ENCODE measurements around the gene ASCC2. TPM values are rescaled to one million over a fixed set of nuclear protein-coding genes. Genes with fewer than 3 reads are reported as not detected.

Gene ASCC2
- total and polyA plus RNA-seq, 2 of the 4 experiments (the other 2 are of a cell fraction): 40.0 to 62.2 TPM

- no peak for TF ChIP-seq CEBPB (IDR thresholded peaks at IDR 0.05; ENCODE audit: low read depth, low read length)
These were observed 87.2 kb downstream of the ASCC2 start (continued) for GRCh38 chr22:29750559-29751538.

- 83% methylated on average over 1 of the region's 3 CpGs; no CpG with 5 or more reads in 1 of the 2 experiments for WGBS, 2 experiments (ENCODE audit: extremely low coverage in 2 of 2, insufficient read length in 1 of 2)
- dilution Hi-C loops (cut with HindIII; ENCODE audit: low sequenced_read_pairs, unreplicated experiment): no loop called here
- peaks cover 3% of the 10 kb centered on the region; the same call in 1 of the 2 replicates for H3K4me1 ChIP-seq (ENCODE audit: control insufficient read depth, insufficient read depth, low read length)
- no peak overlapping the region for H3K4me3 ChIP-seq (ENCODE audit: insufficient read depth, low read depth, low read length)
- no peak overlapping the region for H3K14ac ChIP-seq (replicated peaks; ENCODE audit: low read depth, low read length)
- H4K5ac ChIP-seq (ENCODE audit: low read depth, low read length): no peak overlapping the region
- peaks cover 10 to 17% of the 10 kb centered on the region in 2 experiments; a peak in 2 of 4 replicates for H3K79me1 ChIP-seq (ENCODE audit: low read depth in 1 of 2, low read length in 2 of 2)
- H2AFZ ChIP-seq (replicated peaks; ENCODE audit: low read length, poor library complexity): no peak overlapping the region
- H4K20me1 ChIP-seq (ENCODE audit: insufficient read depth, low read length): no peaks in the 10 kb centered on the region; the same call in 1 of the 2 replicates
- H3K23ac ChIP-seq (ENCODE audit: low read depth, low read length): no peak overlapping the region
- CTCF ChIA-PET: no interaction called here
- DNase-seq: no peak
- BruUV-seq (replicated peaks): no TSS peak
- H2AK9ac ChIP-seq (replicated peaks; ENCODE audit: low read depth, low read length, poor library complexity): no peak overlapping the region
- no peak overlapping the region for H2BK120ac ChIP-seq (ENCODE audit: low read depth, low read length)
- no peak overlapping the region for H3K4me2 ChIP-seq (ENCODE audit: low read depth, low read length)
- no peak overlapping the region for H3K56ac ChIP-seq (ENCODE audit: extremely low read depth, insufficient read depth, low read length)
- in situ Hi-C loops (cut with MboI; ENCODE audit: low sequenced_read_pairs): no loop called here
- H4K91ac ChIP-seq (ENCODE audit: insufficient read depth, low read depth, low read length): no peak overlapping the region
- intact Hi-C loops (cut with micrococcal nuclease): no loop called here
- H3K27me3 ChIP-seq (ENCODE audit: control insufficient read depth, insufficient read depth, low read length): no peaks in the 10 kb centered on the region
- POLR2A ChIA-PET (ENCODE audit: unreplicated experiment): no interaction called here
- no peak overlapping the region for H2BK15ac ChIP-seq (ENCODE audit: low read depth, low read length)
- ATAC-seq (ENCODE audit: low read depth): no peak
- no peak overlapping the region for H4K8ac ChIP-seq (ENCODE audit: low read depth in 2 of 2, low read length in 2 of 2)
- no peak overlapping the region for H3K9ac ChIP-seq (ENCODE audit: low read depth, low read length)
- no peak for TF ChIP-seq CEBPB (IDR thresholded peaks at IDR 0.05; ENCODE audit: low read depth, low read length)
- TF ChIP-seq RFX5 (IDR thresholded peaks at IDR 0.05; ENCODE audit: low read depth, low read length): no peak
- no peak overlapping the region for H2AK5ac ChIP-seq (ENCODE audit: low read depth, low read length)
- H3K27ac ChIP-seq (ENCODE audit: insufficient read depth, low read length): no peak overlapping the region
- no peak overlapping the region for H3K18ac ChIP-seq (ENCODE audit: low read depth, low read length)
- no peak overlapping the region for H2BK20ac ChIP-seq (ENCODE audit: low read depth, low read length)
- no peaks in the 10 kb centered on the region for H3K9me3 ChIP-seq (ENCODE audit: control insufficient read depth, insufficient read depth, low read length)
- no peak overlapping the region for H3K4ac ChIP-seq (ENCODE audit: low read depth, low read length)
- H3K9me1 ChIP-seq (ENCODE audit: insufficient read depth, low read length): peaks cover 15% of the 10 kb centered on the region; the same call in 1 of the 2 replicates
- H3K36me3 ChIP-seq (ENCODE audit: control insufficient read depth, insufficient read depth, low read length): peaks cover 22% of the 10 kb centered on the region; the same call in 1 of the 2 replicates
- H2BK5ac ChIP-seq (ENCODE audit: low read depth, low read length, poor library complexity, severe bottlenecking): no peak overlapping the region
These were observed 88.0 kb downstream of the ASCC2 start for GRCh38 chr22:29750029-29750428.

Data from IMR-90 (cell line).